Activated effector memory CD4-positive, alpha-beta T cell treated with anti-CD3 and anti-CD28 coated beads, Interleukin-2, amount 50 U/mL, for 16 hours (primary cell): ENCODE data around the gene PDE4D.
"Not testable (repeated sequence)": the region's sequence is repeated elsewhere in the genome, so short reads cannot be mapped to it uniquely, and the experiment has no call there.

Experiments
- DNase-seq: peaks from one replicate; pipeline ENCODE4 v3.0.0-alpha.2; 2020

PDE4D gene

DNA sequence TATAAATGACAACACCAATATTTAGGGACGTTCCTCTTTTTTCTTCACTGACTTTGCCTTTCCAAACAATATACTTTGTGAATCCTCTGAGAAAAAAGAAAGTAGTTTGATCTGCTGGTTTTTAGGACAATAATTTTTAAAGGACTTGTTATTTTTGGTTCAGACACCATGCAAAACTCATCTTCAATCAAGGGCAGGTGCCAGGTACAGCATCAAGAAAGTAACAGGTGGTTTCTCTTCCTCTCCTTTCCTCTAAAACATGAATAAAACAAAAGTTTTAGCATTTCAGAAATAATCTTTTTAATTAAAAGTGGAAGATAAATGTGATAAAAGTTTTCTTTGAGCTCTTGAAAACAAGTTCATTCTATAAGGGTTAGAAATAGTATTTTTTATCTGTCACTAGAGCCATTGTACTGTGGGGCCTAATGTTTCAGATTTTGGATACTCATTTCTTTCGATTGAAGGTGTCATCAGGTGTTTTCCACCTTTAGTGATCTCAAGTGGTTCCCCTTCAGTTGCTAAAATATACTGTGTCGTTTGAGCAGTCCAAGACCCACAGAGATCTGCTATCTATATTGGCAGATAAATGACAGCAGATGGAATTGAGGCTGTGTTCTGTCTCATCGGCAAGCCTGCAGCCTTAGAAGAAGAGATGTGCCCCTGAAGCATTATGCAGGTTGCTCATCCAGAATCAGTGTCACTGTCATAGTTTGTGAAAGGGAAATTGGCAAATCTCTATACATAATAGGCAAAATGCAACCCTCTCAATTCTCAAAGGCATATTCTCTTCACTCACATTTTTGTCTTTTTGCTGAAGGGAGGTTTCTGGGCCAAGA is 499.7 kb downstream of the PDE4D start:
- no peak for DNase-seq

DNA sequence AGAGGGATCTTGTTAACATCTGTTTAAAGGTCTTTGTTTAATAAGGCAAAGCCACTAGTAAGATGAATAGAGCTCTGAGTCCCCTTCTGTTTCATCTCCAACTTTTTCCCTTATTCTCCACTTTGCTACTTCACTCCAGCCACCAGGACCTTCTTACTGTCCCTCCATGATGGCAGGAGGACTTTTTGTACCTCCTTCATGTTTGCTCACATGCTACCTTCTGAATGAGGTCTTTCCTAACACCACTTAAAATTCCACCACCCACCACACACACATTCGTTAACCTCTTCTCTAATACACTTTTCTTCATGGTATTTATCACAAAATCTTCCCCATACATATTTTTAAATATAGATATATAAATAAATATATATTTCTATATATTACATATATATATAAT is 501.9 kb downstream of the PDE4D start:
- DNase-seq: no peak

DNA sequence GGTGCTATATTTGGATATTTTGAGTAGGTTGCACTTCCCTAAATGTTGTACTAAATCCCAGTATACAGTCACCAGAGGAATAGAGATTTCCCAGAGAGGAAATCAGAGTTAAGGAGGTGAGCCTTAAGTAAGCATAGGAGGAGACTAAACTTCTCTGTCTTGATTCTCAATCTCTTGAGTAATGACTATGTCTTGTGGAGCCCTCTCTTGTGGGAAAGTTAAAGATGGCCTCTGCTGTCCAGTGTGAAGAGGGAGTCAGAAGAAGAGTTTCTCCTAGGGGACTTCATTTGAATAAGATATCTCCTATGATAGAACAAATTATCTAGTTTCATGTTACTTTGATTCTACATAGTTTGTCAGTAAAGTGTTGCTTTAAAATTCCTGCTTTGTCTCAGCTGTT is 502.5 kb downstream of the PDE4D start:
- DNase-seq: no peak

DNA sequence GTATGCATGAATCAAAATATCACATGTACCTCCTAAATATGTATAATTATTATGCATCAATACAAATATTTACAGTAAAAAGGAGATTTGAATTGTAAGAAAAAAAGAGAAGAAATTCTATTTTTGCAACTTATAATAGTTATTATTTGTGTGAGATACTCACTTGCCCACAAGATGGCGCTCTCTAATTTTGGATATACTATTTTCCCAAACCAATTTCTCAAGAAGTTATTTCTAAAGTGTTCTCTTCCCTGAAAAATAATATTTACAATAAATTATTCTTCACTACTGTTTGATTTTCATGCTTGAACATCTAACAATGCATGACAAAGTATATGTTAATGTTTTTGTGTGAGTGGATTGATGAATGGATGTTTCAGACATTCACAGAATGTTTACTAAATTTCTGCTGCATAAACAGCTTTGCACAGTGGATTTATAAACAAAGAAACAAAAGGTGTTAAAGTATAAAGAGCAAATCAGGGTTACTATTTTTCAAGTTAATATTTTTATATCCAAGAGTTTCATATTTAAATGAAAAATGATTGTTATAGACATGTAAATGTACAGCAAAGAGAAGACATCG is 503.4 kb downstream of the PDE4D start:
- no peak for DNase-seq

DNA sequence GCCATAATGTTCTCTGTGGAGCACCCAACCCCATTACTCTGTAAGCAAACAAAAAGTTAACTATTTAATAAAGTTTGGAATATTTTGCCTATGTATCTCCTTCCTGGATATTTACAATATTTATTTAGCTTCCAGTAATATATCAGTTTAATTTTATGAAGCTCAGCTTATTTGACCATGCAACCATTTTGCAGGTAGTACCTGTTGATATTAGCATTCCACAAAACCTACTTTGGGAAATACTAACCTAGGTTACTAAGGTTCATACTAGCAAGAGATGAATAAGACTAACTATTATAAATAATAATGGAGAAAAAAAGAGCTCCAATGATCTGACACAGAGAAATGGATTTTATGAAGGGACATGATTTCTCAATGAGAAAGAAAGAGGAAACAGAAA is 506.4 kb downstream of the PDE4D start:
- DNase-seq: no peak

DNA sequence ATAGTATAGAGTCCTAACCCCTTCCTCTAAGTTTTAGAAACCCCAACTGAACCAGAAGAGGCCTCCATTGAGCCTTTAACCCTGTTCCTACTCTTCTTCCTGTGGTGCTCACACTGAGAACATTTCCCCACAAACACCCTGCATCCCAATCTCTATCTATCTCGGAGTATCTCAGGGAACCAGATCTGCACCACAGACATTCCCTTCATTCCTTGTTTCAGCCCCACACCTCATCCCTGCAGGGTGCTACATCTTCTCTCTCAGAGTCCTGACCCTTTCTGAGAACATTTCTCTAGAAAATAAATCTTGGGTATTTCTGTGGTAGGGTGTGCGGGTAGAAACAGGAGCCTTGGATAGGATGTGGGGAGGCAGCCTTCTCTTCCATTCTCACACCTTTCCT is 507.8 kb downstream of the PDE4D start:
- no peak for DNase-seq

DNA sequence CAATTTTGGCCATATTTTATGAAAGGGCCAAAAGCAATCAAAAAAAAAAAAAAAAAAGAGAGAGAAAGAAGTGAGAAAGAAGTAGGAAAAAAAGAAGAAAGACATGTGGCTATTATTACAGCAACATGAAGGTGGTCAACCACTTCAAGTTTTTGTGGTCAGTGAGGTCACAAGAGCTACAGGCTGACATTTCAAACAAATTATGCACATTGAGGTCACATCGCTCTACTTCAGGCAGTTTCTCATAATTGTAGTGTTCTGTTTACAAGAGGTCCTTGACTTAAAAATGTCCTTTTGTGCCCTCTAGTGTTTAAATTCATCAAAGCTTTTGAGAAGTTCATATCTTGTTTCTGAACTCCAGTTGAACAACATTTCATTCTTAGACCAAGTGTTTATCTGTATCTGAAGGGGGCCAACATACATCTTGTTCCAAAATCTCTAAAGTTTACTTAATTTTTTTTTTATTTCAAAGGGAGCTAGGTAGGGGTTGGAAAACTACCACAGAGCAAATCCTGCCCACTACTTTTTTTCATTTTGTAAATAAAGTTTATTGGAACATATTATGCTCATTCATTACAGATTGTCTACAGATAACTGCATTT is 513.1 kb downstream of the PDE4D start:
- DNase-seq: no peak

DNA sequence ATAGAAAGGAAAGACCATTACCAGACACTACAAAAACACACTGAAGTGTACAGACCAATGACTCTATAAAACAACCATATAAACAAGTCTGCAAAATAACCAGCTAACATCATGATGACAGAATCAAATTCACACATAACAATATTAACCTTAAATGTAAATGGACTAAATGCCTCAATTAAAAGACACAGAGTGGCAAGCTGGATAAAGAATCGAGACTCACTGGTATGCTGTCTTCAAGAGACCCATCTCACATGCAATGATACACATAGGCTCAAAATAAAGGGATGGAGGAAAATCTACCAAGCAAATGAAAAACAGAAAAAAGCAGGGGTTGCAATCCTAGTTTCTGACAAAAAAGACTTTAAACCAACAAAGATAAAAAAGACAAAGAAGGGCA is 519.5 kb downstream of the PDE4D start:
- not testable (repeated sequence) for DNase-seq

DNA sequence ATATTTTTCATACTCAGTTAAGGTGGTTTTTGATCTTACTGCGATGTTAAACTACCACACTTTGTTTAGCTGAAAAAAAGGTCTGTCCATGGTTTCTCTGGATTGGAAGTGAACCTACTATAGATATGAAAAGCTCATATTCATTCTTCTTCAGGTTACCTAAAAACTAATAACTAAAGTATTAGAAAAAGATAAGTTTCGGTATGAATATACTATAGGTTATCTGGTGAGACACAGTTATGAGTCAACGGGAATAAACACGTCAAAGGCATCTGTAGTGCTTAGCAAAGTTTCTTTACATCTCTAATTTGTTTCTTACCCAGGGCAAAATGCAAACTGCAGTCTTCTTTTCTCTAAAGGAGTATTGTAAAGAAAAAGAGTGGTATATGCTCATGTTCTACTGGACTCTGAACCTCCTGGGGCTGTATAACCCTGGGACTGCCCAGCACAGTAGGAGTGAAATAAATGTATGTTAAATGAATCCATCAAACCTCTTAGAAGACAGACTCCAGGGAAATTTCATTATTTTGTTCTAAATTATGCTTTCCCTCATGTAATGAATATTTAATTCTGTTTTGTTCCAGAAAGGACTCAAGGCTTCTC is 521.9 kb downstream of the PDE4D start:
- no peak for DNase-seq

DNA sequence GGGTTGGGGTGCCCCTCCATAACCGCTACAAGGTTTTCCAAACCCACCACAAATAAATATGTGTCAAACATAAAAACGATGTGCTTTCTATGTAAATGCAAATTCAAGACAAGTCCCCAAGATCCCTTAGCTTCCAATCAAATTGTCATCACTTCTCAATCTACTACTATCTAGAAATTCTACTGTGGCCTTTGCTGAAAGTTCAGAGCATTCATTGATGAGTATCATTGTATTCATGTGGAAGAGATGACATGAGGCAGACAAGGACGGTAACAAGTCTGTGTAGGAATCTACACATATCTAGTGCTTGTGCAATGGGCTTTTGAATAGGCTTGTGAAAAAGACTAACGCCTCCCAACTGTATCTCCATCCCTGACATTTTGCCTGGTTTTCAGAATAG is 524.6 kb downstream of the PDE4D start:
- DNase-seq: no peak

DNA sequence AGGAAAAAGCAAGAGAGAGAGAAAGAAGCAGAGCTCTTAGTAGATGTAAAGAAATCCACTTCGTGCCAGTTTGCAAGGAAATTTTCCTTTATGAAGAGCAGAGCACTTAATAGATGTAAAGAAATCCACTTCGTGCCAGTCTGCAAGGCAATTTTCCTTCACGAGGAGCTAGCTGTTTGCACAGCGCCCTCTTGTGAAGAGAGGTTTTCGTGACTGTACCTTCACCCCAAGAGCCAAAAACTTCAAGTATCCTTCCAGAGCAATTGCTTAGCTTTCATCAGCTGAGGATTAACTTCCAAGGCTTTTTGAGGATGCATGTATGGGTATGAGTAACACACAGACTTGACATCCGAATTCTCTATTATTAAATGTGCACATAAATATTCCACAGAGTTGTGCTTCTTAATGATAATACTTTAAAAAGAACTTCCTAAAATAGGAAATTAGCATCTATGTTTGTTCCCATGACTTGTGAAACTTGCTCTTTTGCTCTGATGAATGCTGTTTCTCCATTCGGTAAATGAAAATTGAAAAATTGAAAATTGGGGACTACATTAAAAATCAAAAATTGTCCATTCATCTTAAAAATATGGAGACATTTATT is 525.6 kb downstream of the PDE4D start:
- DNase-seq: peak; percentile 68

DNA sequence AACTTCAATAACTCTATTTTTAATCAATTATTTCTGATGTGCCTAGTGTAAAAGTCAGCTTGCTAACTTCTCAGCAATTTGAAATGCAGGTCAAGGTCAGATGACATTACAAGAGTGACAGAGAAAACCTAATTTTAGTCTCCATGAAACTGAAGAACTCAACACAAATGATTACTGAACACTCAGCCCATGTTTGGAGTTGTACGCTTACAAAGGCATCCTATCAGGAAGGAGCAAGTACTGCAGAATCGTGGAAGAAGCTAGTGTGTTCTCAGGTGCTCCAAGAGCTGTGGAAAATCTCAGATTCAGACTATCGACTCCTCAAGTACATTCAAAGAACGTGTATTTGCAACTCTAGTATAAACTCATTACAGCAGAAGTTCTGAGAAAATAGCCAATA is 526.7 kb downstream of the PDE4D start:
- no peak for DNase-seq

DNA sequence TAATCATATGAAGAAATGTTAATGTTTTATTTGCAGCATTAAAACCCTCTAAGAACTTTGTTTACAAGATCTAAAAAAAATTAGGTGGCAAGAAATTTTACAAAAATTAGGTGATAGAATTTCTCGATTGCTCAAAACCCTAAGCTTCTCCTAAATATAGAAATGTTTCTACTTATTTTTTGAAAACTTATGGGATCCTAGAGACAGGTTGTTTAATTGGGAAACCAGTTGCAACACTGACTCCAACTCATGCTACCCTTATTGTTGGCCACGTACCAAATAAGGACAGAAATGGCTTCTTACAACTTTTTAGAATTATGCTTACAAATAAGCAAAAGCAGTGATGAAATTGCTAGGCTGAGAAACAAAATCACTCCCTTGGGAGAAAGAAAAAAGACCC is 531.1 kb downstream of the PDE4D start:
- DNase-seq: no peak

DNA sequence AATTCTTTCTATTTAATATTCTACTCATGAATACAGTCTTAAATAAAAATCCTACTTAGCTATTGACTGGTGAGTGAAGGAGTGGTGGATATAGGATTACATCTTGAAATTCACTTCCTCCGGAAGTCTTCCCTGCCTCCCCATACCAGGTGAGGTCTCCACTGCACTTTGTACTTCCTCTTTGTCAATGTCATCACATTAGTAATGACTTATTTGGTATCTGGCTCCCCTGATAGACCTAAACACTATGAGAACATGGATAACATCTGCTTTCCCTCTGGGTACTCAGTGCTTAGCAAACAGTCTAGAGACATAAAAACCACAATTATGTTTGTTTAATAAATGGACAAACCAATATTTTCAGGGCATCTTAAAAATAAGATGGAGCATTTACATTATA is 532.1 kb downstream of the PDE4D start:
- DNase-seq: no peak

DNA sequence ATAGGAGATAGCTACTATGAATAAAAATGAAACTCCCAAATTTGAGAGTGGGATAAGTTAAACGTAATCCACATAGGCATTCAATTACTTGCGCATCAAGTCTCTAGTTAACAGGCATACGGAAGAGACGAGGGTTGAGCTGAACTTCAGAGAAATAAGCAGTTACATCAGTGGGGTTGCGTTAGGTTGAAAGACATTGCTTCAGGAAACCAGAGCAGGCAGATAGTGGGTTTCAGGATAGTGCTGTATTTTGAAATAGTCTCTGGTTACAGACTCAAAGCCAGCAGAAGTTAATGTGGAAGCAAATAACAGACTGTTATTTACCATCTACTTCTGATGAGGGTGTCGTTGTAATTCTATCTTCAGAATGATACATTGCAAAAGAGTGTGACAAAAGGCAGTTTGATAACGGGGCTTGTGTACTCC is 533.4 kb downstream of the PDE4D start:
- DNase-seq: no peak

DNA sequence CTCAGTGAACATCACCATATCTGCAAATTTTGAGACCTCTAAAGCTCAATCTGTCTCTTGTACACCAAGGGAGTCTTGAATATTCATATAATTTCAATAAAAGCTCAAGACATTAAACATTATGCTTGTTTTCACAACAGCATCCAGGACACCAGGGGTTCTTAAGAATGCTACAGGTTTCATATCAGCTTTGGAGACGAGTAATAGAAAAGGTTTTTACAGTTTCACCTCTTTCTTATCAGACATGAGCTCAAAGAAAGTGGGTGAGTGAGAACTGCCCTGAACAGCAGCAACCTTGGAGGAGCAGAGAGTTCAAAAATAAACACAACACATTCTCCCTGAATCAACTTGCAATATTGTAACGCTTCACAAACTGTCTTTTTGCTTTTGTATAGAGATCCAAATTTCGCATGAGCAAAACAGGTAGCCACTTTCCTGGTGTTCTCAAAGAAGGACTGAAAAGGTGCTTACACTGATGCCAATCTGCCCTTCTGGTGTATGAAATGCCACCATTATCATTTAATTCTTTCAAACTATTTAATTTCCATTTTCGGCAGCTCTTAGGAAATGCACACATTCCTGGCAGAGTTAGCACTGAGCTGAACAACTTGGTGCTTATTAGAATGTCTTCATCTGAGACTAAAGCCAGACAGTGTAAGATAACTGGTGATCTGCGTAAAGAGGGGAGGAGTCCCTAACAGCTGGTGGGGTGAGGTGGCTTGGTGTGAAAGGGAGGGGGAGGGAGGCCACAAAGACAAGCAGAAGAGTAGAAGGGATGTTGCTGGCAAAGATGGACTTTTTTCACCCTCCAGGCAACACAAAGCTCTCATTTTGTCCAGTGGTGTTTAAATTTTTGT is 535.3 kb downstream of the PDE4D start:
- no peak for DNase-seq

DNA sequence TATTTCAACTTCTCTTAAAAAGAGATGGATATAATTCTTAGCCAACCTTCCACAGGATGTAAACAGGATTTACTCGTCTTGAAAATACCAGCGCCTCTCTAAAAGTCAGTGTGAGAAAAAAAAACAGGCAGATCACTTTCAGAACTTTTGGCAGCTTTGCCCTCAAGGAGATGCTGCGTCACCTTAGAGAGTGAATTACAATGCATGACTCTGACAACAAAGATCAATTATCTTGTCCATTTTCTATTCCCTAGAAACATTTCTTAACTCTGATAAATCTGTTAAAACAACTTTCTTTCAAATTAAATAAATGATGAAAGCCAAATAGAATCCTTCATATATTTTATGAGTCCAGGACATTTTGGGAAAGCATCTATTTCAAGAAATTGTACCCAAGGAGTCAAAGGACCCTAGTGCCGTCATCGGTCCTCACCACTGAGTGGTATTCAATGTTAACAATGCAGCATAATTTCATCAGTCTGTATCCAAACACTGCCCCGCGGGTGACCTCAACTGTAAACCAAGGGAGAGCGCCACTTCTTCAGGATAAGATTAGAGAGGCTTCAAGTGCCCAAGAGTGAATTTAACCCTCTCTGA is 536.0 kb downstream of the PDE4D start:
- DNase-seq: no peak

DNA sequence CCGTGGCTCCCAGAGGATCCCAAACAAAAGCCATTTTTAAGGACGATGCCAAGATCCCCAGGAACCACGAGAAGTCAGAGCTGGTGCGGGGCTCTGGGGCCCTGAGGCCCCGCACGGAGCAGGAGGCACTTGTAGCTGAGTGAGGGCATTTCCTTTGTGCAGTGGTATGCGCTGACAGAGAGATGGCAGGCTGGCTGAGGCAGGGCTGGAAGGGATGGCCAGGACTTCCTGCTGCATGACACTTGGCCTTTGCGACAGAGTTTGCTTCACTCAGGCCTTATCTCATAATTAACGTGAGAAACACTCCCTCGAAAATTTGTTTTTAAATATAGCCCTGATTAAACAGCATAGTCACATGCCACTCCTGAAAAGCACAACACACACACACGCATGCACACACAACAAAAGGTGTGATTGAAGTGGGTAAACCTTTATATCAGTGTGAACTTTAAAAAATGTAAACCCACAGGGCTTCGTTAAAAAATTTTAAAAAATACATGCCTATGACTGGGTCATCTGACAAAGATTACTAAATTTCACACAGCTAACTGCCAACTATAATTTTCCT is 536.6 kb downstream of the PDE4D start:
- no peak for DNase-seq

DNA sequence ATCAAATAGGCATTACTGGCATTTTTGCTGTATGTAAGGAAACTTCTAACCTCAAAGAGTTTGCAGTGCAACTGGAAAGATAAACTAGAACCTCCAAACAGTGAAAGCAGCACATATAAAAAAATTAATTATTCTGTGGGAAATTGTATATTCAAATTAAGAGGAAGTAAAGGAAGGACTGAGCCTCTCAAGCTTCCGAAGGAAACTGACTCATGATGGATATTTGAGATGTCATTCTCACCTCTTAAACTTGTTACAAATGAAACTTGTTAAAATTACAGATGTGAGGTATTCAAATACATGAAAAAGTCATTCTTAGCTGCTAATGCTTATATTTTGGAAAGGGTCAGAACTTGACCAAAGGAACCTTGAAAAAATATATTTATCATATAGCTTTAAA is 538.7 kb downstream of the PDE4D start:
- DNase-seq: no peak

DNA sequence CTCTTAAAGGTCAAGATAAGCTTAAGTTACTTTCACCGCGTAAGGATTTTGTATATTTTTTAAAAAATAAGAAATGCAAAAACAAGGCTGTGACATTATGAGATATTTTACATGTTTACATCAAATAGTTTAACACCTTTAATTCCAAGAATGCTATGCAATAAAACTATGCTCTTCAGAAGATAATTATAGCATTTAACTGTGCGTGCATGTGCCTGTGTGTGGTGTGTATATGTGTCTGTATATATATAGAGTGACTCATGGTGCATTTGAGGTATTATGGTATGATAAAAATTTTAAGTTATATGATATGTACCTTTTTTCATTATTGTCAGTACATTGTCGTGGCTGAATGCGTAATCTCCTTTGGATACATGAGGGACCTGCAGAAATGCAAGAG is 539.3 kb downstream of the PDE4D start:
- no peak for DNase-seq

DNA sequence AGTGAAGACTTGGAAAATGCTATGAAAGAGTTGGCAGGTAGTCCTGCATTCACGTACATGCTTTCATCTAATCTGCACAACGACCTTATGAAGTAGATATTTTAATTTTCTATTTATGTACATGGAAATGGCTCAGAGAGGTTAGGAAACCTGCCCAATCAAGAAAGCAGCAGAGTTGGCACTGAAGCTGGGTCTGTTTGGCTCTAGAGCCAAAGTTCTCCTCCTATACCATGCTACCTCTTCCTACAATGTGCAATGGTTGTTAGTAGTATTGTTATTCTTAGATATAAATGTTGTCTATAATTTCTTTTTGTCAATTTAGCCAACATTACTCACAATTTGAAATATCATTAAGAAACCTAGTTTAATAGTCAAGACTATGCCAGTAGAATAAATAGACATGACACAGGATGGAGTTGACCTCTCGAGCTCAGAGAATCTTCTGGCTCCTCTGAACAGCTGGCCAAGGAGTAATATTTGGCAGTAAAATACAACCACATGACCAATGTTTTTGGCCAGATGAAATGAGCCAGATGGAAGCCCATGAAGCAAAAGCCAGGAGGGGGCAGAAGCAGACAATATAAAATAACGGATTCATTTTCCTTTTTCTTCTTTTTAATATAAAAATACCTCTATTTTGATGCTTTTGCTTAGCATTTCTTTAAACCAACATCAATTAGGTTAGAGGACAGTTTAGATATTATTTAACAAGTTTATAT is 542.3 kb downstream of the PDE4D start:
- DNase-seq: no peak
